ENCODE results near the gene THAP7. TPM values are rescaled to one million over a fixed set of nuclear protein-coding genes. Genes with fewer than 3 reads are reported as not detected.

Gene THAP7
- total RNA-seq, 1 experiment from 2014 or later: 24.6 TPM

DNA sequence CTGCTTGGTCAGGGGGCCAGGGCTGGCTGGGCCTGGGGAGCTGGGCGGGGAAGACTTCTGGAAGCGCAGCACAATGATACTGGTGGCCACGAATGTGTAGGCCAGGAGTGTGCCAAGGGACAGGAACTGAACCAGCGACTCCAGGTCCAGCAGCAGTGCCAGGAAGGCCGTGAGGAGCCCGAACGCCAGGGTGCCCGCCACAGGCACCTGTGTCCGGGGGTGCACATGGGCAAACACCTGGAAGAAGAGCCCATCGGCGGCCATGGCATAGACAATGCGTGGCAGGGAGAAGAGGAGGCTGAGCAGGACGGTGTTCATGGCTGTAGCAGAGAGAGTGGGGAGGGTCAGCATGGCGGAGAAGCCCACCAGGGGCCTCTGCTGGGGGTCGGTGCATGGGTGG is 28.1 kb upstream of the THAP7 start:
- no peak overlapping the region for H3K27ac Mint-ChIP-seq
- no peak overlapping the region for H2BK5ac ChIP-seq (ENCODE audit: insufficient read length, low read length)
- H4K8ac ChIP-seq (replicated peaks; ENCODE audit: insufficient read length, low read depth, low read length): no peak overlapping the region
- H2AFZ ChIP-seq (ENCODE audit: low read length): no peak overlapping the region
- no peak overlapping the region for H3K14ac ChIP-seq (ENCODE audit: insufficient read depth, low read length)
- no peak overlapping the region for H3T11ph ChIP-seq (ENCODE audit: low read length)
- H3K4me1 Mint-ChIP-seq: peaks cover 10 to 24% of the 10 kb centered on the region in 2 experiments
- H3K4ac ChIP-seq (ENCODE audit: low read depth, low read length): no peak overlapping the region
- no peaks in the 10 kb centered on the region for H4K20me1 ChIP-seq (ENCODE audit: control insufficient read depth, insufficient read depth, insufficient read length)
- no peak overlapping the region for H4K91ac ChIP-seq (ENCODE audit: insufficient read length, low read depth, low read length)
- H3K79me1 ChIP-seq (ENCODE audit: insufficient read depth, low read depth, low read length, poor library complexity, severe bottlenecking): no peaks in the 10 kb centered on the region
- H3K9ac ChIP-seq (ENCODE audit: extremely low read depth, insufficient read length, low read length): no peak overlapping the region
- no peak overlapping the region for H3K27ac ChIP-seq (ENCODE audit: insufficient read length, low read depth, low read length)
- H3K79me2 ChIP-seq (ENCODE audit: insufficient read depth, low read length): no peaks in the 10 kb centered on the region
- no peak overlapping the region for H3K4me2 ChIP-seq (ENCODE audit: insufficient read depth, insufficient read length, low read length)
- no peak overlapping the region for H2AK5ac ChIP-seq (ENCODE audit: insufficient read length, low read length)
- H2BK15ac ChIP-seq (ENCODE audit: low read depth, low read length): no peak overlapping the region
- no peak overlapping the region for H3K23ac ChIP-seq (ENCODE audit: insufficient read length, low read depth, low read length)
- H3K4me3 Mint-ChIP-seq: no peak overlapping the region
- no peak overlapping the region for H3K18ac ChIP-seq (ENCODE audit: insufficient read length, low read depth, low read length)
- peaks cover 45% of the 10 kb centered on the region for H3K27me3 Mint-ChIP-seq (ENCODE audit: low read depth)
- H2BK120ac ChIP-seq (ENCODE audit: low read depth, low read length, poor library complexity, severe bottlenecking): no peak overlapping the region
- H3K56ac ChIP-seq (ENCODE audit: insufficient read length, low read depth, low read length): no peak overlapping the region
- no peaks in the 10 kb centered on the region for H3K9me3 ChIP-seq (ENCODE audit: control insufficient read depth, low read depth, low read length)
- H2BK12ac ChIP-seq (ENCODE audit: insufficient read length, low read depth, low read length): no peak overlapping the region
- no peaks in the 10 kb centered on the region for H3K23me2 ChIP-seq (ENCODE audit: insufficient read length, low read depth, low read length, poor library complexity, severe bottlenecking)
- no peaks in the 10 kb centered on the region for H3K36me3 Mint-ChIP-seq (ENCODE audit: insufficient read depth in 1 of 3, low read depth in 3 of 3)
- no peak for TF ChIP-seq CTCF (conservative IDR thresholded peaks at IDR 0.05)
- H4K5ac ChIP-seq (ENCODE audit: insufficient read length, low read depth, low read length): no peak overlapping the region
- no peaks in the 10 kb centered on the region for H3K9me3 Mint-ChIP-seq
- no CpG with 5 or more reads among the region's 15 CpGs for WGBS (ENCODE audit: extremely low coverage, insufficient read length, low lambda C conversion rate)
- no peak overlapping the region for H2BK20ac ChIP-seq (ENCODE audit: low read depth, low read length, poor library complexity, severe bottlenecking)
- H3K4me1 ChIP-seq (ENCODE audit: insufficient read depth, low read length): no peaks in the 10 kb centered on the region; the same call in 1 of the 2 replicates
- peaks cover 3% of the 10 kb centered on the region; the same call in 1 of the 2 replicates for H3K27me3 ChIP-seq (ENCODE audit: insufficient read depth, low read length)
- DNase-seq: no peak

All from H9 (cell line).